Astrocyte of the spinal cord (primary cell): ENCODE data around the gene FAR2.

Source experiments
- DNase-seq: peaks from one replicate; pipeline ENCODE4 v3.0.0; 2011; ENCODE audit warnings: low read depth, low spot score
- H3K4me3 ChIP-seq: 2 replicates; pipeline ENCODE4 v1.5.1; 2011; ENCODE audit warnings: low read depth, mild to moderate bottlenecking, low read length, moderate library complexity
- CTCF ChIP-seq: IDR thresholded peaks from 2 replicates; pipeline ENCODE4 v1.5.1; 2012; ENCODE audit warnings: low read depth, mild to moderate bottlenecking, low read length, inconsistent platforms
- in situ Hi-C: cut with HindIII; loops from 2 replicates; pipeline ENCODE4 v1.10.0; 2017; ENCODE audit warnings: low sequenced_read_pairs

The FAR2 gene

GRCh38 chr12:29299633-29300032 is 150.6 kb downstream of the FAR2 start:
- in situ Hi-C loops, result no loop called here
- DNase-seq, result no peak
- no peak for TF ChIP-seq CTCF
- H3K4me3 ChIP-seq, result no peak overlapping the region

- H3K4me3 ChIP-seq, result no peak overlapping the region
- in situ Hi-C loops, result no loop called here
- TF ChIP-seq CTCF, result no peak
- DNase-seq, result no peak
Observed at GRCh38 chr12:29301114-29301513, 152.0 kb downstream of the FAR2 start.

GRCh38 chr12:29304388-29304787 is 155.3 kb downstream of the FAR2 start:
- TF ChIP-seq CTCF, result no peak
- no peak for DNase-seq
- no peak overlapping the region for H3K4me3 ChIP-seq
- in situ Hi-C loops, result no loop called here

GRCh38 chr12:29306266-29306665 is 157.2 kb downstream of the FAR2 start:
- TF ChIP-seq CTCF, result no peak
- H3K4me3 ChIP-seq, result no peak overlapping the region
- no peak for DNase-seq
- in situ Hi-C loops, result no loop called here

GRCh38 chr12:29306682-29307081 is 157.6 kb downstream of the FAR2 start:
- no peak overlapping the region for H3K4me3 ChIP-seq
- no peak for TF ChIP-seq CTCF
- no peak for DNase-seq
- in situ Hi-C loops, result no loop called here

GRCh38 chr12:29309320-29309902 is 160.3 kb downstream of the FAR2 start:
- in situ Hi-C loops, result no loop called here
- TF ChIP-seq CTCF, result peak; percentile 46
- peak; percentile 35 for DNase-seq
- H3K4me3 ChIP-seq, result no peak overlapping the region

GRCh38 chr12:29310899-29311298 is 161.8 kb downstream of the FAR2 start:
- DNase-seq, result no peak
- no peak overlapping the region for H3K4me3 ChIP-seq
- no peak for TF ChIP-seq CTCF
- in situ Hi-C loops, result no loop called here
